ENCODE measurements around the gene MATN3. TPM values are rescaled to one million over a fixed set of nuclear protein-coding genes. Genes with fewer than 3 reads are reported as not detected.

The MATN3 gene
- total RNA-seq (3.4 and 6.1 TPM in 2 replicates), polyA plus RNA-seq (1.4 and 1.8 TPM in 2 replicates), polyA minus RNA-seq (1.6 and 3.1 TPM in 2 replicates), Bru-seq, nascent RNA (percentile 35 among the genes with signal in this experiment), BruChase-seq, experiment 1, labeled RNA remaining after a 6-hour chase (percentile 40 among the genes with signal in this experiment), BruChase-seq, experiment 2, labeled RNA remaining after a 2-hour chase (percentile 42 among the genes with signal in this experiment)
- 1.7 and 2.4 TPM in 2 replicates for polyA plus RNA-seq (2011; cell fraction: cytosol; rRNA removed)
- polyA plus RNA-seq (2011; cell fraction: nucleus; rRNA removed) = 1.7 and 2.4 TPM in 2 replicates
- polyA plus RNA-seq (2012) = 9.3 and 10.3 TPM in 2 replicates
- polyA minus RNA-seq (2011; cell fraction: cytosol; rRNA and poly(A)+ RNA removed) = not detected
- 0.82 and 0.87 TPM in 2 replicates for polyA minus RNA-seq (2011; cell fraction: nucleus; rRNA and poly(A)+ RNA removed)
- long read RNA-seq, transcript MATN3-201 (8 exons, 2,524 nt) = major isoform, 24 of 26 reads
- long read RNA-seq, partial matches to known transcripts = 1 of 26 reads
- long read RNA-seq, other reads (novel, unspliced or antisense) = 1 of 26 reads

DNA sequence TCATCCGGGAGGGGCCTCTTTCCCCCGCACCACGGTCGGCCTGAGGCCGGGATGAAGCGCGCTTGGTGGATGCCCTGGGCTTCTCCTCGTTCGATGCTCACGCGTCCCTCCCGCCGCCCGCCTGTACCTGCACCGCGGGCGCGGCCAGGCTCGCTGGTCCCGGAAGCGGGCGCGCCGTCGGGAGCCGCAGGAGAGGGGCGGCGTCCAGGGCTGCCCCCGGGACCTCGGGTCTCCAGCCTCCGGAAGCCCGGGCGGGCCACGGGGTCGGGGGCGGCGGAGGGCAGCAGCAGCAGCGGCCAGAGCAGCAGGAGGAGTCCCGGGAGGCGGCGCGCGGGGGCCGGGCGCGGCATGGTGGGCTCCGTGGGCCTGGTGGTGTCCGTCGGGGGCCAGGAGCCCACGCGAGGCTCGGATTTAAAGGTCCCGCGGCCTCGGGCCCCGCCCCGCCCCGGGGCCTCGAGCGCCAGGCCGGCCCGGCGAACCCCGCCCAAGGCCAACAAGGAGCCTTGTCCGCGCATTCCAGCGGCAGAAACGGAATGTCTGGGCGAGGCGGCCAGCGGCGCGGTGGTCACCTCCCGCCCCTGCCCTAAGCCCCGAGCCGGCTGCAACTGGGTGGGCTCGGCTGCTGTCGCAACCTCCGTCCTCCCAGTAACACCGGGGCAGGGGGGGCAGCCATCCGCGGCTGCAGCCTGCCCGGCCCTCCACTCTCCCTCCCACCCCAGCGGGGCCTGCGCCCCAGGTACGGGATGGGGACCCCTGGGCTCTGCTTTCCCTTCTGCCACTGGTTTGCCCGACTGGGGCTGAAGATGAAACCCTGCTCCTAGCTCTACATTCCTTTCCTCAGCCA is at the start of gene MATN3:
Gene MATN3 (minus strand): TSS at position 387 of the 844 bp plus-strand sequence. CDS start 37 bp downstream, at position 350.
- ChIA-PET POLR2A (interaction anchor here (0.6 kb wide), 1 partner anchor 210 kb away, joined by 4 read pairs; no protein-coding TSS in a partner anchor), CTCF (interaction anchor here (0.6 to 6.6 kb wide), 9 partner anchors 15 to 79 kb away, joined by 3 to 259 read pairs (median 4); partner anchors contain the start of genes LAPTM4A and WDR35)
- H3K36me3 ChIP-seq (ENCODE audit: control insufficient read depth in 2 of 2, extremely low read depth in 1 of 2, insufficient read depth in 2 of 2, low read length in 2 of 2) = no peaks in the 10 kb centered on the region
- H3K4me3 ChIP-seq (replicated peaks in 1 of 3; ENCODE audit: insufficient read depth in 1 of 3, low read depth in 1 of 3, low read length in 3 of 3) = peak within 1 kb of the TSS; percentile 24 to 37 (median 30)
- no peaks in the 10 kb centered on the region for H3K9me1 ChIP-seq (replicated peaks; ENCODE audit: control insufficient read depth, extremely low read depth, insufficient read depth, low read length)
- dilution Hi-C loops (cut with MboI; ENCODE audit: extremely low pct_ligation_motif_present, low sequenced_read_pairs) = no loop called here
- no peaks in the 10 kb centered on the region for H3K9me3 ChIP-seq (replicated peaks; ENCODE audit: control insufficient read depth, insufficient read depth, low read length)
- BruUV-seq (replicated peaks) = no TSS peak
- H3K4me2 ChIP-seq (ENCODE audit: insufficient read depth, low read length) = peak within 1 kb of the TSS; percentile 64
- FAIRE-seq (no peak), DNase-seq (ENCODE audit: low read depth, low spot score) (no peak)
- no peaks in the 10 kb centered on the region for H4K20me1 ChIP-seq (replicated peaks; ENCODE audit: control insufficient read depth, extremely low read depth, insufficient read depth, low read length)
- peak within 1 kb of the TSS; percentile 62 for H3K9ac ChIP-seq (replicated peaks; ENCODE audit: extremely low read depth, insufficient read depth, low read length)
- intact Hi-C loops (cut with micrococcal nuclease) = loop anchor here (1.0 to 5.0 kb wide), 3 partner anchors 23 to 40 kb away; no protein-coding TSS in a partner anchor
- no peak within 1 kb of the TSS for H3K27ac ChIP-seq (ENCODE audit: insufficient read depth, low read depth, low read length)
- H3K4me1 ChIP-seq (ENCODE audit: control insufficient read depth, extremely low read depth, insufficient read depth, low read length) = peaks cover 13% of the 10 kb centered on the region
- peak within 1 kb of the TSS; percentile 89 for H2AFZ ChIP-seq (ENCODE audit: low read depth, low read length)
- peak; percentile 50 for TF ChIP-seq POLR2AphosphoS5 (IDR thresholded peaks at IDR 0.05; ENCODE audit: insufficient read depth, low read depth, low read length)
- peak; percentile 37 for TF ChIP-seq POLR2A (IDR thresholded peaks at IDR 0.05; ENCODE audit: low read depth, low read length)
- no peak for TF ChIP-seq CTCF (IDR thresholded peaks at IDR 0.05; ENCODE audit: extremely low read depth in 1 of 2, insufficient read depth in 1 of 2, low read depth in 1 of 2, low read length in 2 of 2)
- peaks cover 0 to 3% of the 10 kb centered on the region in 2 experiments for H3K27me3 ChIP-seq (ENCODE audit: control insufficient read depth in 2 of 2, insufficient read depth in 2 of 2, low read length in 2 of 2)
- no peaks in the 10 kb centered on the region for H3K79me2 ChIP-seq (ENCODE audit: control insufficient read depth, insufficient read depth, low read length)

Data from endothelial cell of umbilical vein (primary cell).